ENCODE data around the gene GPR146. TPM values are rescaled to one million over a fixed set of nuclear protein-coding genes. Genes with fewer than 3 reads are reported as not detected.
"Not testable (repeated sequence)": the region's sequence is repeated elsewhere in the genome, so short reads cannot be mapped to it uniquely, and the experiment has no call there.

GPR146 gene
- total and polyA plus RNA-seq, 2 of the 4 experiments (the other 2 are of a cell fraction): 2.2 to 3.4 TPM

GRCh38 chr7:1074018-1074417, 29.7 kb downstream of the GPR146 start:
- H2AK5ac ChIP-seq (ENCODE audit: low read depth, low read length); H3K23ac ChIP-seq (ENCODE audit: low read depth, low read length); H3K4me1 ChIP-seq (ENCODE audit: control insufficient read depth, insufficient read depth, low read length); in situ Hi-C loops (cut with MboI; ENCODE audit: low sequenced_read_pairs); DNase-seq; H3K27me3 ChIP-seq (ENCODE audit: control insufficient read depth, insufficient read depth, low read length); BruUV-seq (replicated peaks); POLR2A ChIA-PET (ENCODE audit: unreplicated experiment); H3K9me1 ChIP-seq (ENCODE audit: insufficient read depth, low read length); H3K56ac ChIP-seq (ENCODE audit: extremely low read depth, insufficient read depth, low read length); H2BK20ac ChIP-seq (ENCODE audit: low read depth, low read length); dilution Hi-C loops (cut with HindIII; ENCODE audit: low sequenced_read_pairs, unreplicated experiment); H2BK120ac ChIP-seq (ENCODE audit: low read depth, low read length); H3K9ac ChIP-seq (ENCODE audit: low read depth, low read length); H3K18ac ChIP-seq (ENCODE audit: low read depth, low read length); H3K27ac ChIP-seq (ENCODE audit: insufficient read depth, low read length); H4K8ac ChIP-seq (ENCODE audit: low read depth in 2 of 2, low read length in 2 of 2); H2AK9ac ChIP-seq (replicated peaks; ENCODE audit: low read depth, low read length, poor library complexity); H3K9me3 ChIP-seq (ENCODE audit: control insufficient read depth, insufficient read depth, low read length); H2BK15ac ChIP-seq (ENCODE audit: low read depth, low read length); CTCF ChIA-PET; H4K91ac ChIP-seq (ENCODE audit: insufficient read depth, low read depth, low read length); H3K36me3 ChIP-seq (ENCODE audit: control insufficient read depth, insufficient read depth, low read length); H3K4me2 ChIP-seq (ENCODE audit: low read depth, low read length); H3K14ac ChIP-seq (replicated peaks; ENCODE audit: low read depth, low read length); ATAC-seq (ENCODE audit: low read depth); H4K5ac ChIP-seq (ENCODE audit: low read depth, low read length); H2AFZ ChIP-seq (replicated peaks; ENCODE audit: low read length, poor library complexity); H2BK5ac ChIP-seq (ENCODE audit: low read depth, low read length, poor library complexity, severe bottlenecking); H3K4me3 ChIP-seq (ENCODE audit: insufficient read depth, low read depth, low read length); intact Hi-C loops (cut with micrococcal nuclease); H3K79me1 ChIP-seq (ENCODE audit: low read depth in 1 of 2, low read length in 2 of 2); H3K4ac ChIP-seq (ENCODE audit: low read depth, low read length): not testable (repeated sequence)
- WGBS, 2 experiments (ENCODE audit: extremely low coverage in 2 of 2, insufficient read length in 1 of 2): 90% methylated on average over 2 of the region's 43 CpGs; no CpG with 5 or more reads in 1 of the 2 experiments
- peaks cover 37% of the 10 kb centered on the region for H4K20me1 ChIP-seq (ENCODE audit: insufficient read depth, low read length)
